Osteoblast (primary cell): ENCODE data around the gene CLUH. TPM values are rescaled to one million over a fixed set of nuclear protein-coding genes. Genes with fewer than 3 reads are reported as not detected.
A peak's percentile ranks its signal among the peaks of the same experiment; 100 is the strongest.

ENCODE experiments used
- DNase-seq: peaks from one replicate; pipeline ENCODE4 v3.0.0; 2011; ENCODE audit warnings: low spot score, mixed read lengths; ENCODE audit not compliant: insufficient read length; ENCODE audit errors: missing footprints
- H2AFZ ChIP-seq: 2 replicates; pipeline ENCODE4 v1.6.0; 2011; ENCODE audit warnings: mild to moderate bottlenecking, low read length
- H3K27ac ChIP-seq: 2 replicates; pipeline ENCODE4 v1.5.1; 2011; ENCODE audit warnings: mild to moderate bottlenecking, low read depth, low read length, moderate library complexity
- H3K27me3 ChIP-seq: 2 replicates; pipeline ENCODE4 v1.6.0; 2012; ENCODE audit warnings: mild to moderate bottlenecking, control low read depth, inconsistent platforms, low read length, moderate library complexity; ENCODE audit not compliant: insufficient read depth
- H3K36me3 ChIP-seq: 2 replicates; pipeline ENCODE4 v1.5.1; 2011; ENCODE audit warnings: mild to moderate bottlenecking, low read length, control low read depth, moderate library complexity; ENCODE audit not compliant: insufficient read depth
- H3K4me1 ChIP-seq: 2 replicates; pipeline ENCODE4 v1.5.1; 2011; ENCODE audit warnings: mild to moderate bottlenecking, low read length, control low read depth, moderate library complexity; ENCODE audit not compliant: insufficient read depth
- H3K4me2 ChIP-seq: 2 replicates; pipeline ENCODE4 v1.6.0; 2011; ENCODE audit warnings: mild to moderate bottlenecking, low read length; ENCODE audit not compliant: insufficient read depth
- H3K4me3 ChIP-seq: fragments of 200-600 bp; sonication (generic); 3 replicates; pipeline ENCODE4 v1.5.1; 2012; ENCODE audit warnings: mild to moderate bottlenecking, low read length, inconsistent platforms; ENCODE audit not compliant: insufficient read depth
- H3K79me2 ChIP-seq: 2 replicates; pipeline ENCODE4 v1.6.0; 2012; ENCODE audit warnings: mild to moderate bottlenecking, low read length, control low read depth, inconsistent platforms; ENCODE audit not compliant: insufficient read depth
- H3K9me3 ChIP-seq: 2 replicates; pipeline ENCODE4 v1.5.1; 2011; ENCODE audit warnings: low read depth, low read length, control low read depth
- H4K20me1 ChIP-seq: 2 replicates; pipeline ENCODE4 v1.6.0; 2012; ENCODE audit warnings: mild to moderate bottlenecking, low read length, control low read depth; ENCODE audit not compliant: insufficient read depth
- total RNA-seq: library from RNA; depleted of rRNA; stranded (reverse); fragments of >200 nt; gene quantifications from 2 replicates; pipeline ENCODE4 v1.2.3, GENCODE V29; 2012
- TF ChIP-seq, protein P1 (sequence below): IDR thresholded peaks from 2 replicates; pipeline ENCODE4 v1.5.1; 2011; ENCODE audit warnings: mild to moderate bottlenecking, low read depth, low read length, moderate library complexity; ENCODE audit errors: extremely low read depth

The CLUH gene
- total RNA-seq, 1 donor: 41.6 TPM

- H3K27ac ChIP-seq: no peak overlapping the region
- H3K36me3 ChIP-seq: no peaks in the 10 kb centered on the region
- peaks cover 28% of the 10 kb centered on the region for H3K27me3 ChIP-seq
- H3K4me3 ChIP-seq: no peak overlapping the region
- H3K9me3 ChIP-seq: no peaks in the 10 kb centered on the region
- H3K4me2 ChIP-seq: no peak overlapping the region
- peak; percentile 93 for DNase-seq
- no peaks in the 10 kb centered on the region for H3K4me1 ChIP-seq
- TF ChIP-seq, protein P1, sequence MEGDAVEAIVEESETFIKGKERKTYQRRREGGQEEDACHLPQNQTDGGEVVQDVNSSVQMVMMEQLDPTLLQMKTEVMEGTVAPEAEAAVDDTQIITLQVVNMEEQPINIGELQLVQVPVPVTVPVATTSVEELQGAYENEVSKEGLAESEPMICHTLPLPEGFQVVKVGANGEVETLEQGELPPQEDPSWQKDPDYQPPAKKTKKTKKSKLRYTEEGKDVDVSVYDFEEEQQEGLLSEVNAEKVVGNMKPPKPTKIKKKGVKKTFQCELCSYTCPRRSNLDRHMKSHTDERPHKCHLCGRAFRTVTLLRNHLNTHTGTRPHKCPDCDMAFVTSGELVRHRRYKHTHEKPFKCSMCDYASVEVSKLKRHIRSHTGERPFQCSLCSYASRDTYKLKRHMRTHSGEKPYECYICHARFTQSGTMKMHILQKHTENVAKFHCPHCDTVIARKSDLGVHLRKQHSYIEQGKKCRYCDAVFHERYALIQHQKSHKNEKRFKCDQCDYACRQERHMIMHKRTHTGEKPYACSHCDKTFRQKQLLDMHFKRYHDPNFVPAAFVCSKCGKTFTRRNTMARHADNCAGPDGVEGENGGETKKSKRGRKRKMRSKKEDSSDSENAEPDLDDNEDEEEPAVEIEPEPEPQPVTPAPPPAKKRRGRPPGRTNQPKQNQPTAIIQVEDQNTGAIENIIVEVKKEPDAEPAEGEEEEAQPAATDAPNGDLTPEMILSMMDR: no peak
- no peaks in the 10 kb centered on the region for H3K79me2 ChIP-seq
- H2AFZ ChIP-seq: no peak overlapping the region
- no peaks in the 10 kb centered on the region for H4K20me1 ChIP-seq
Measured at GRCh38 chr17:2723505-2723996, 12.0 kb upstream of the CLUH start.

GRCh38 chr17:2722611-2723010 is 11.0 kb upstream of the CLUH start:
- H3K27me3 ChIP-seq: peaks cover 28% of the 10 kb centered on the region
- no peaks in the 10 kb centered on the region for H3K79me2 ChIP-seq
- DNase-seq: peak; percentile 80
- no peaks in the 10 kb centered on the region for H3K36me3 ChIP-seq
- no peaks in the 10 kb centered on the region for H3K9me3 ChIP-seq
- H2AFZ ChIP-seq: no peak overlapping the region
- no peak overlapping the region for H3K4me2 ChIP-seq
- no peak overlapping the region for H3K27ac ChIP-seq
- no peaks in the 10 kb centered on the region for H4K20me1 ChIP-seq
- no peaks in the 10 kb centered on the region for H3K4me1 ChIP-seq
- no peak overlapping the region for H3K4me3 ChIP-seq
- TF ChIP-seq, protein P1: no peak

GRCh38 chr17:2721603-2722002 is 10.0 kb upstream of the CLUH start:
- H3K79me2 ChIP-seq: no peaks in the 10 kb centered on the region
- no peaks in the 10 kb centered on the region for H4K20me1 ChIP-seq
- H2AFZ ChIP-seq: no peak overlapping the region
- H3K36me3 ChIP-seq: no peaks in the 10 kb centered on the region
- H3K27ac ChIP-seq: no peak overlapping the region
- H3K4me3 ChIP-seq: no peak overlapping the region
- peaks cover 28% of the 10 kb centered on the region for H3K27me3 ChIP-seq
- H3K9me3 ChIP-seq: no peaks in the 10 kb centered on the region
- TF ChIP-seq, protein P1: no peak
- no peaks in the 10 kb centered on the region for H3K4me1 ChIP-seq
- DNase-seq: peak; percentile 86
- H3K4me2 ChIP-seq: no peak overlapping the region

DNA sequence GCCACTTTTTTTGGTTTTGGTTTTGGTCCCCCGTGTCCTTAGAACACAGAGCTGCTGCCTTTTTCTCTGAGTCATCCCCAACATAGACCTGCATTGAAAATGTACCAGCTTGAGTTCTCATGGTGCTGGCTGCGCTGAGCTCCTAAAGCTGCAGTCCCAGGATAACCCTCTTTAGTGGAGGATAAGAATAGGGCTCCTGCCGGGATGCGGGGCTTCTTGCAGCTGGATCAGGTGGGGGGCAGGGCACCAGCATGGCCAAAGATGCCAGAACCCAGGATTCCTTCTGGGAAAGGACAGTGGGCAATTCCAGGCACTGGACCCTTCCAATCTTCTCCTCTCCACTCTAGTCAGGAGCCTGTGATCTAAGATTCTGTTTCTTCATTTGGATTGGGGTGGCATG is 8.3 kb upstream of the CLUH start:
- Histone ChIP-seq H3K4me3 (no peak overlapping the region), H3K27ac (no peak overlapping the region), H2AFZ (no peak overlapping the region), H3K36me3 (no peaks in the 10 kb centered on the region), H3K9me3 (no peaks in the 10 kb centered on the region), H4K20me1 (no peaks in the 10 kb centered on the region), H3K27me3 (peaks cover 19% of the 10 kb centered on the region), H3K4me1 (no peaks in the 10 kb centered on the region), H3K79me2 (no peaks in the 10 kb centered on the region), H3K4me2 (no peak overlapping the region)
- DNase-seq: no peak
- TF ChIP-seq, protein P1: no peak
